Activated T-helper 2 cell treated with anti-CD3 and anti-CD28 coated beads, Interferon-gamma antibody, Interleukin-2, Interleukin-4, amounts not matched to agents 10 μg/mL and 5 μg/mL and 100 μg/mL, durations not matched to agents 14 hours and 24 hours and 36 hours (primary cell): ENCODE measurements around the gene ADM. TPM values are rescaled to one million over a fixed set of nuclear protein-coding genes. Genes with fewer than 3 reads are reported as not detected.
A peak's percentile ranks its signal among the peaks of the same experiment; 100 is the strongest.

Experiments
- DNase-seq: peaks from one replicate; pipeline ENCODE4 v3.0.0; 2021; ENCODE audit warnings: low spot score
- H3K27ac Mint-ChIP-seq: one replicate; pipeline ENCODE4 v1.8.0; 2021; ENCODE audit warnings: mixed read lengths
- H3K27me3 Mint-ChIP-seq: one replicate; pipeline ENCODE4 v1.8.0; 2021; ENCODE audit warnings: low read depth, mixed read lengths
- H3K36me3 Mint-ChIP-seq: one replicate; pipeline ENCODE4 v1.8.0; 2021; ENCODE audit warnings: low read depth, mixed read lengths
- H3K4me1 Mint-ChIP-seq: one replicate; pipeline ENCODE4 v1.8.0; 2021; ENCODE audit warnings: low read depth, mixed read lengths
- H3K4me3 Mint-ChIP-seq: one replicate; pipeline ENCODE4 v1.8.0; 2021; ENCODE audit warnings: low read depth, mild to moderate bottlenecking, moderate library complexity, mixed read lengths
- H3K9me3 Mint-ChIP-seq: one replicate; pipeline ENCODE4 v1.8.0; 2021; ENCODE audit warnings: mixed read lengths
- intact Hi-C: fragments of 100-400 bp; cut with micrococcal nuclease; formaldehyde crosslinking; loops from one replicate; pipeline ENCODE4 v1.15.1; 2023
- total RNA-seq: library from RNA; stranded (reverse); gene quantifications from 2 replicates; pipeline ENCODE4 v1.2.3, GENCODE V29; 2022

Gene ADM
- total RNA-seq, 1 donor from 2014 or later = 3.5 TPM

DNA sequence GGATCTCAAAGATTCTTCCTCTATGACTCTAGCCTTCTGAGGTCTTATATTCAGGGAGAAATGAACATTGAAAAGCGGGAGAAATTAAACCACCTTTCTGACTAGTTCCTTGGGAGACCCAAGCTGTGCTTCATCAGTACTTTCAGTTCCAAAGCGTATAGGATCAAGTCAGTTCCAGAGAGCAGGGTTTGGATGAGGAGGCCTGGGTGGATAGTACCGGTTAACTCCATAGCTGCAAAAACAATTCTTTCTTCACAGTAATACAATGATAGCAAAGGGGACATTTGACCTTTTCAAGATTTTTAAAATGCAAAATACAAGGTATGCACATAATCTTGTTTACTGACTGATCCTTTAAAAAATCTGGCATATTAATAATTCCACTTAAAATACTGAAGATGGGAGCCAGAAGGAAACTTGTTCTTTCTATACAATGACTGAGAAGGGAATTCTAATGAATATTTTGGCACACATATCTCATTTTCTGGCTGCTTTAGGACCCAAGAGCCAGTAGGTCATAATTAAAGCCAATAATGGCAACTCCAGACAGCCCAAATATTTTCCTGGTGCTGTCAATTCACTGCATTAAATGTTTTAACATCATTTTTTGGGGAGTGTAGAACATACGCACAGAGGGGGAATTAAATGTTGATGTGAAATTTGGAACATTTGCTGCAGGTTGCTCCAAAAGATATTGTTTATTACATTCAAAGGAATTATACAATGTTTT, 16.0 kb downstream of the ADM start:
- no peaks in the 10 kb centered on the region for H3K36me3 Mint-ChIP-seq

DNA sequence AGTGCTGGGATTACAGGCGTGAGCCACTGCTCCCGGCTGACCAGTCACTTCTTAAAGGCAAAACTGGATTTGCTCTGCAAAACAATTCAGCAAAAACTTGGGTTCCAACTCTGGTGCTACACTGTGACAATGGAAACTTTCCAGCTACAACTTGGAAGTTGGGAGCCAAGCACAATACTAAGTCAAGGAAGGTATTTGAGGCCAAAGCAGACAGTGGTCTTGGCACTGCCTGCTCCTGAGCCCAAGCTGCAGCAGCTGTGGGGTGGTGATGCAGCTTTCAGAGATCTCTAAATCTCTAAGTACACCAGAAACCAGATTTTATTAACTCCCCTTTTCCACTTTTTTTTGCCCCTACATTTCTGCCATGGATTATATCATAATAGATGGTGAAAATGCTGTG, 17.5 kb downstream of the ADM start:
- Mint-ChIP-seq H3K36me3 (no peaks in the 10 kb centered on the region), H3K4me1 (peaks cover 23% of the 10 kb centered on the region), H3K27me3 (peaks cover 26% of the 10 kb centered on the region), H3K9me3 (no peaks in the 10 kb centered on the region), H3K4me3 (no peak overlapping the region), H3K27ac (peak overlapping the region; percentile 86)
- DNase-seq = no peak
- intact Hi-C loops = loop anchor here (2.0 to 5.0 kb wide), 3 partner anchors 230 to 420 kb away; no protein-coding TSS in a partner anchor

More for the DNA sequence above, 16.0 kb downstream of the ADM start:
- intact Hi-C loops = loop anchor here (5.0 kb wide), 2 partner anchors 229 to 349 kb away; no protein-coding TSS in a partner anchor
- Mint-ChIP-seq H3K27me3 (peaks cover 24% of the 10 kb centered on the region), H3K27ac (peak overlapping the region; percentile 14), H3K9me3 (no peaks in the 10 kb centered on the region), H3K4me1 (peaks cover 29% of the 10 kb centered on the region), H3K4me3 (no peak overlapping the region)
- DNase-seq = no peak

DNA sequence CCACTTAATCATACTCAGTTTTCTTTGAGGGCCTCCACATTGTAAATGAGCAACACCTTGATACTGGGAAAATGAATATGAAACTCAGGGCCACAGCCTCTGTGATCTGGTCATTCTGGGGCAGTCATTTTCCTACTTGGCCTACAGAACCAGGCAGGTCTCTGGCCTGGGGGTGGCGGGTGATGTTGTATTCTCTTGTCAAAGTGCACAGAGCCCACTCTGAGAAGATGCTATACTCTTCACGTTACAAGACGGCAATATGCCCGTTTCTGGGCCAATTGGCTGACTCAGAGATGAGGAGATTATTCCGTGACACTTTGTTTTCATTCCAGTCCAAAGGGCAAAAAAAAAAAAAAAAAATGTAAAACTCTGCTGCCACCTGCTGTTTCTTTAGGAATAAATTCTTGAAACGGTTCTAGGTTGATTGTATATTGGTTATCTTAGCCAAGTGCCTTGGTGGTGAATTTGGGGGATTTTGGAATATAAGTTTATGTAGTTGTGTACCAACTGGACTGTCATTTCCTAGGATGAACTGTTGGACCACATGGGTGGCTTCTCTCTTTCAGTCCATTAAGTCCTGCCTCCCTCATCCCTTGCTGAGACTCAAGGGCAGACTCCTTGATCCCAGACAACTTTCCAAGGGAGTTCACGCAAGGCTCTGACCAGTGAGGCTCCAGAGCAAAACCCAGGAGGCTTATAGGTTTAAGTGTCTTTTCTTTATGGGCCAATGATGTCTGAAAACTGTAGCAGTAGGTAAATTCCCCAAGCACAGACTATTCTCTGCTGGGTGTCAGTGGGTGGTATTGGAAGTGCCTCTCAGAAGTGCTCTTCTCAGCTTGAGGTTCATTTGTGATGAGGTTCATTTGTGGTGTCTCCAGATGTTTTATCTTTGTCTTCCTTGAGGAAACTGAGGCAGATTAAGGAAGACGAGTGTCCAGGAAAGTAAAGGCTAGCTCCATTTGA, 18.2 kb downstream of the ADM start:
- Mint-ChIP-seq H3K27me3 (peaks cover 27% of the 10 kb centered on the region), H3K4me1 (peaks cover 16% of the 10 kb centered on the region)

DNA sequence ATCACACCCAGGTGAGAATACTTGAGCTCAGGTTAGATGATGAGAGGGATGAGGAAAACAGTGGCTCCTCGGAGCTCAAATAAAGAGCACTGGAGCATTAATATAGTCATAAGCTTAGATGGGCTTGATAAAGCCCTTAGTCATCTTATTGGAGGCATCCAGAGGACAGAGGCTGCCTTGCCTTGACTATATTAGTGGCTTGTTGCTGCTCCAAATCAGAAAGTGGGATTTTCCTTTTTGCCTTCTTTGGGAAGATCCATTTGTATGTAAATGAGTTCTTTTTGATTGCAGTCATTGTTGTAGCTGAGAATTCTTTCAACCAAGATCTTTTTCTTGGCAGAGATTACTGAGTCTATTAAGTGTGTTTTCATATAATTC, 18.9 kb downstream of the ADM start:
- intact Hi-C loops = loop anchor here (1.0 to 5.0 kb wide), 6 partner anchors 15 to 564 kb away; no protein-coding TSS in a partner anchor
- no peak for DNase-seq
- Mint-ChIP-seq H3K27ac (no peak overlapping the region), H3K4me3 (no peak overlapping the region), H3K27me3 (peaks cover 34% of the 10 kb centered on the region), H3K36me3 (no peaks in the 10 kb centered on the region), H3K4me1 (peaks cover 14% of the 10 kb centered on the region), H3K9me3 (no peaks in the 10 kb centered on the region)

More for the DNA sequence above, 18.2 kb downstream of the ADM start:
- H3K36me3 Mint-ChIP-seq = no peaks in the 10 kb centered on the region
- intact Hi-C loops = loop anchor here (1.0 to 5.0 kb wide), 6 partner anchors 15 to 564 kb away; no protein-coding TSS in a partner anchor
- H3K9me3 Mint-ChIP-seq = no peaks in the 10 kb centered on the region
- peak; percentile 31 for DNase-seq
- H3K27ac Mint-ChIP-seq = peak overlapping the region; percentile 86
- H3K4me3 Mint-ChIP-seq = no peak overlapping the region

DNA sequence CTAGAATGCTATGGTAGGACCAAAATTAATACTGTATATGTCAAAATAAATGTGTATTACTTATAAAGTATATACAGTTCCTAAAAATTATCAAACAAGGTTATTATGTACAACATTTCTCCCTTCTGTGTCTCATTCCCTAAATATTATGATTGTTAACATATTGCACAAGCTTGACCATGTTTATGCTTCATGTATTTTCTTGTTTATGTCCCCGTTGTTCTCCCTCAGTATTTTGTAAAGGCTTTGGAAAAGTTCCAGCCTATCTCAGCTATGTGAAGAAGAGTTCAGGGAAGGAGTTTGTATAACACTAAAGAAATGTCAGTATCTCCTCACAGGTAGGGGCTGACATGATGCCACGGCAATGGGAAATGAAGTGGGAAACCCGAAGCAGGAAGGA, 19.6 kb downstream of the ADM start:
- Mint-ChIP-seq H3K4me1 (peaks cover 14% of the 10 kb centered on the region), H3K27ac (no peak overlapping the region), H3K9me3 (no peaks in the 10 kb centered on the region), H3K27me3 (peaks cover 38% of the 10 kb centered on the region), H3K4me3 (no peak overlapping the region), H3K36me3 (no peaks in the 10 kb centered on the region)
- intact Hi-C loops = loop anchor here (5.0 kb wide), 2 partner anchors 232 to 352 kb away; no protein-coding TSS in a partner anchor
- DNase-seq = no peak

DNA sequence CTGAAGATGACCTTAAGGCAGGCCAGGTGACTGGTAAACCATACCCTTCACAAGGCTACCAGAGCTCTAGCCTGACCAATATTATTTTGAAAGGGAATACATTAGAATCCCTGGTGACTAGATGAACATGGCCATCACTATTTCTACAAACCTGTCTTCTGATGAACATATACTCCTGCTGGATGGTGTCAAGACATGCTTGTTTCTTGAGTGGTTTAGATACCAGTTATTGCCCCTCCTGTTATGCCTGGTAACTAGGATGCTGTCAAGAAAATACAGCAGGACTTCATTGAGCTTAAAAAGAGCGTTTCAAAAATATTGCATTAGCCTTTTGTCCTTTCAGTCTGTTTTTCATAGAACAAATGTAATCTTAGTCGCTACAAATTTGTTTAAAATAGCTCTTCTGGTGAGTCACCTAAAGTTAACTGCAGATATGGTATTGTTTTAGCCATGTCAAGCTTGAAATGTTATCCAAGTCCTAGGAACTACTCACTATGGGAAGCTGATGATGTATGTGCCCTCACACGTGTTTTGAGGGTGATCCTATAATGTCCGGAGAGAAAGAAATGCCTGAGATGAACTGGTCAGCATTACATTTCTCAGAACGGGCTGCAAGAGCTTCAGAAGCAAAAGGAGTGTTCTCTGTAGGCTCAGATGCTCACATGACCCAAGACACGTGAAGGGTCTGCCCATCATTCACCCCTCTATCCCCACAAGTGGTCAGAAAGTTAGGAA, 20.6 kb downstream of the ADM start:
- no peaks in the 10 kb centered on the region for H3K36me3 Mint-ChIP-seq
- H3K4me3 Mint-ChIP-seq = no peak overlapping the region
- intact Hi-C loops = no loop called here
- peaks cover 38% of the 10 kb centered on the region for H3K27me3 Mint-ChIP-seq
- DNase-seq = no peak
- H3K9me3 Mint-ChIP-seq = no peaks in the 10 kb centered on the region
- H3K4me1 Mint-ChIP-seq = peaks cover 14% of the 10 kb centered on the region
- H3K27ac Mint-ChIP-seq = no peak overlapping the region

DNA sequence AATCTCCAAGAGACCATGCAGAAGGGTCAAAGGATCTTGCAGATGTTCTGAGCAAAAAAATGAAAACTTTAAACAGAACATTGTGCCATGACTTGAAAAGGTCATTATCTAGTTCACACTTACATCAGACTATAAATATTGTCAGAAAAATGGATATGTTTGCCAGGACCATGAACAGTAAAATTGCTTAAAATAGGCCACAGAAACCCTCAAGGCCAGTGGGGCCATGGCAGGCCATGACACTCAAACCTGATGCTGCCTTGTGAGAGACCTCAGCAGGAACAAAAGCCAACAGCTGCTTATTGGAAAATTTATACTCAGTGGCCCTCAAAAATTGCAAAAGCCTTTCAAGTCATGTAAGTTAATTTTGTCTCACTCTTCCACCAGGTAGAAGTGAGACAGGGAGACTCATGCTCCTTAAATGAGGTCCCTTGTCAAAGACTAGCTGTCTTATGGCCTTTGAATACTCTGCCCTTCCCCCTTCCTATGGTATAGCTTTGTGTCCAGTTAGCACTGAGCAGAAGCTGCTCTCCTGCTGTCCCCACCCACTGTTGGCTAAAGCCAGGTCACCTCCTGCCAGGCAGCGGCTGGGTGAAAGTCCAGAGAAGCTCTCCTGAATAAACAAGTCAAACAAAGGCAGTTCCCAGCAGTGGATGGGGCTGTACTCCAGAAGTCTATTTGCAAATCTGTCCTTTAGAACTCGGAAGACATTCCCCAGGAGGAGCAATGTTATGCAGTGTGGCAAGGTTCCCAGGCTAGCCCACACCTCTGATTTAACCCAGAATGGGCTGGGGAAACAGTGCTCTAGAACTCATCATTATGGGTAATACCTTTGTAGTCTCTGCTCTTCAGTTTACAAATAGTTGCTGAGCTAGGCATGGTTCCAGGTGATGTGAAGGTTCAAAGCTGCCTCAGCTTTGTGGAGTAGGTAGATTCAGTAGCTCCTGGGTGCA, 21.4 kb downstream of the ADM start:
- Mint-ChIP-seq H3K27me3 (peaks cover 38% of the 10 kb centered on the region), H3K9me3 (no peaks in the 10 kb centered on the region), H3K4me1 (peaks cover 14% of the 10 kb centered on the region), H3K27ac (no peak overlapping the region), H3K36me3 (no peaks in the 10 kb centered on the region), H3K4me3 (no peak overlapping the region)
- DNase-seq = no peak
- intact Hi-C loops = no loop called here

DNA sequence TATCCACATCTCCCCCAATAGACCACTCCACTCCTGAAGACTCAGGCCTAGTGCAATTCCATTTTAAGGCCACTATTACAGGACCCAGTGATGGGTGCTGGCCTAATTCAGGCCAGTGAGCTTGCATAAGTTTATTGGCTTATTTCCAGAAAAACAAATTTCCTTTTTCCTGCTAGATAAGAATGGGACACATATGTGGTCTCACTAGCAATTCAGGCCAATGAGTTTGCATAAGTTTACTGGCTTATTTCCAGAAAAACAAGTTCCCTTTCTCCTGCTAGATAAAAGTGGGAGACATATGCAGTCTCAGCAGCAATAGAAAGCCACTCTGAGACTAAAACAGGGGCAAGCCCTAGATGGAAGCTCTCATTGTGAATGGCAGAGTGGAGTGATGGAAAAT, 22.4 kb downstream of the ADM start:
- Mint-ChIP-seq H3K36me3 (no peaks in the 10 kb centered on the region), H3K4me1 (peaks cover 15% of the 10 kb centered on the region), H3K27ac (no peak overlapping the region), H3K9me3 (no peaks in the 10 kb centered on the region), H3K4me3 (no peak overlapping the region), H3K27me3 (peaks cover 38% of the 10 kb centered on the region)
- intact Hi-C loops = no loop called here
- DNase-seq = no peak

DNA sequence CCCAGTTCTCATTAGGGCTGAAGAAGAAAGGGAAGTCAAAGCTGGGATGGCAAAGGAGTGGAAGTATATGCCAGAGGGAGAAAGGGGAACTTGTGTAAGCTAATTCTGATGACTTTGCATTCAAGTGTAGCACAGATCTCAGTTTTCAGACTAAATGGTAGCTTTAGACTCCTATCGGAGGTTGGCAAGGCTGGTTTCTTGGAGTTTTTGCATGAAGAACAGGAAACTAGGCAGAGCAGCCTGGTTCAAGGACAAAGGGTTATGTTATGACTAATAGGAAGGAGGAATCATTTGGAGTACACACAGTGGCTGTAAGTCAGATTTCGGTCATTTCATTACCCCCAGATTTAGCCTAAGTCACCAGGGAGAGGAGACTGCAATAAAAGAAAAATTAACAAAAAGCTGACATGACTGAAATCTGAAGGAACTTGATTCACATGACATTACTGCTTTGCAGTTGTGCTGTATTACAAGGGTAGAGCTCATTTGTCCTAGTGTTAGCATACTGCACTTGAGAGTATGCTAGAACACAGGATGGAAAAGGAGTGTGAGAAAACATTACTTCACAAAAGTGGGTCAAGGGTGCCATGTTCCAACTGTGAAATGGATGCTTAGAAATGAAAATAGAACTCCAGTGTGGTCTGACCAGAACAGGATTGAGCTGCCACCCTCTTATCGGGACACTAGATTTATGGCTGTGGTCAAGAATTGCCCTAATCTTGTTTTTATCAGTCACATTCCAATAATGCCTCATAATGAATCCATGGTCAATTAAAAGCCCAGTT, 23.6 kb downstream of the ADM start:
- no peak overlapping the region for H3K27ac Mint-ChIP-seq

DNA sequence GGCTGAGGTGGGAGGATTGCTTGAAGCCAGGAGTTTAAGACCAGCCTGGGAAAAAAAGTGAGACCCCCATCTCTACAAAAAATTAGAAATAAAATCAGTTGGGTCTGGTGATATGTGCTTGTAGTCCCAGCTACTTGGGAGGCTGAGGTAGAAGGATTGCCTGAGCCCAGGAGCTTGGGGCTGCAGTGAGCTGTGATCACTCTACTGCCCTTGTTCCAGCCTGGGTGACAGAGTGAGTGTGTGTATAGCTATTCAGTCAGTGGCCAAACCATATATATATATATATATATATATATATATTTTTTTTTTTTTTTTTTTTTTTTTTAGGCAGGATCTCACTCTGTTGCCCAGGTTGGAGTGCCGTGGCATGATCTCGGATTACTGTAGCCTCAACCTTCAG, 24.5 kb downstream of the ADM start:
- Mint-ChIP-seq H3K4me1 (peaks cover 3% of the 10 kb centered on the region), H3K27me3 (peaks cover 33% of the 10 kb centered on the region), H3K36me3 (no peaks in the 10 kb centered on the region), H3K9me3 (no peaks in the 10 kb centered on the region), H3K4me3 (no peak overlapping the region), H3K27ac (no peak overlapping the region)
- no peak for DNase-seq
- intact Hi-C loops = no loop called here

More for the DNA sequence above, 23.6 kb downstream of the ADM start:
- intact Hi-C loops = no loop called here
- H3K36me3 Mint-ChIP-seq = no peaks in the 10 kb centered on the region
- DNase-seq = no peak
- H3K4me1 Mint-ChIP-seq = peaks cover 4% of the 10 kb centered on the region
- H3K27me3 Mint-ChIP-seq = peaks cover 35% of the 10 kb centered on the region
- H3K4me3 Mint-ChIP-seq = no peak overlapping the region
- H3K9me3 Mint-ChIP-seq = no peaks in the 10 kb centered on the region

DNA sequence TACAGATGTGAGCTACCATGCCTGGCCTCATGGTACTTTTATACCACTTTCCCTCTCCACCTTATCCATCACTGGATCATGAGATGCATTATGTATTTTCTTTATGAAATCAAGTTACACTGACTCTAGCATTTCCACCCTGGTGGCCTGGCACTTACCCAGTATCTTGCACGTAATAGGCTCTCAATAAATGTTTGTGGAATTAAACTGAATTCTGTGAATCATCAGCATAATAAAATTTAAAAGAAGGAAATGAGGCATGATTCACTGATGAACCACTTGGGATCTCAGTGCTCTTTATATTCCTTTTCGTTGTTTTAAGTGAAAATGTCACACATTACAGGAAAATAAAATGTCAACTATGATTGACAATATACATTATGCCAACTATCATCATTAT, 25.1 kb downstream of the ADM start:
- no peak overlapping the region for H3K4me3 Mint-ChIP-seq
- H3K36me3 Mint-ChIP-seq = no peaks in the 10 kb centered on the region
- peaks cover 3% of the 10 kb centered on the region for H3K4me1 Mint-ChIP-seq
- H3K27me3 Mint-ChIP-seq = peaks cover 34% of the 10 kb centered on the region
- no peak overlapping the region for H3K27ac Mint-ChIP-seq
- intact Hi-C loops = no loop called here
- no peak for DNase-seq
- H3K9me3 Mint-ChIP-seq = no peaks in the 10 kb centered on the region
